BLaER1 treated with 17β-estradiol and CSF1 and Interleukin-3, amounts not matched to agents 10 nM and 100 nM (cell line): ENCODE measurements around the gene DNM3.

Experiments
- H3K27ac ChIP-seq, 11 experiments: shearing (Covaris generic); formaldehyde crosslinking; 2 replicates each; pipeline ENCODE4 v1.8.1; 2022
- H3K27me3 ChIP-seq, 11 experiments: shearing (Covaris generic); formaldehyde crosslinking; 2 replicates each; pipeline ENCODE4 v1.8.1; 2022
- H3K36me3 ChIP-seq, 11 experiments: shearing (Covaris generic); formaldehyde crosslinking; 2 replicates each; pipeline ENCODE4 v1.8.1; 2022
- H3K4me1 ChIP-seq, 10 experiments: shearing (Covaris generic); formaldehyde crosslinking; 2 replicates each; pipeline ENCODE4 v1.8.1; 2022
- H3K4me2 ChIP-seq, 11 experiments: shearing (Covaris generic); formaldehyde crosslinking; 2 replicates each; pipeline ENCODE4 v1.8.1; 2022
- H3K4me3 ChIP-seq, 10 experiments: shearing (Covaris generic); formaldehyde crosslinking; 2 replicates each; pipeline ENCODE4 v1.8.1; 2022
- H3K9ac ChIP-seq, 11 experiments: shearing (Covaris generic); formaldehyde crosslinking; 2 replicates each; pipeline ENCODE4 v1.8.1; 2022
- H3K9me3 ChIP-seq, 11 experiments: shearing (Covaris generic); formaldehyde crosslinking; replicated peaks in 1 of 11; 2 replicates each; pipeline ENCODE4 v1.8.1; 2022
- H4K20me1 ChIP-seq, 11 experiments: shearing (Covaris generic); formaldehyde crosslinking; 2 replicates each; pipeline ENCODE4 v1.8.1; 2022
- Cebpa-rat ChIP-seq, 11 experiments: shearing (Covaris generic); IDR thresholded peaks; 2 replicates each; pipeline ENCODE4 v1.8.1; 2022

Gene DNM3

GRCh38 chr1:172343240-172344160, 502.2 kb downstream of the DNM3 start:
- Histone ChIP-seq H3K9me3 (peaks cover 19 to 30% (median 28%) of the 10 kb centered on the region in 11 experiments), H3K27ac (peak overlapping the region in 9 of 11 experiments; percentile 21 to 60 (median 41); a peak in 15 of 22 replicates), H4K20me1 (no peaks in the 10 kb centered on the region), H3K4me2 (peak overlapping the region; percentile 34 to 89 (median 55); a peak in 20 of 22 replicates), H3K4me1 (peaks cover 18 to 55% (median 23%) of the 10 kb centered on the region in 10 experiments), H3K36me3 (no peaks in the 10 kb centered on the region), H3K27me3 (no peaks in the 10 kb centered on the region), H3K9ac (peak overlapping the region in 4 of 11 experiments; percentile 26 to 56 (median 45); a peak in 7 of 22 replicates), H3K4me3 (peak overlapping the region in 1 of 10 experiments; percentile 11; a peak in 2 of 20 replicates)
- no peak for TF ChIP-seq Cebpa-rat (IDR thresholded peaks at IDR 0.05)

GRCh38 chr1:172344444-172344843, 503.1 kb downstream of the DNM3 start:
- H3K4me3 ChIP-seq, result no peak overlapping the region
- TF ChIP-seq Cebpa-rat (IDR thresholded peaks at IDR 0.05), result no peak
- peaks cover 19 to 34% (median 28%) of the 10 kb centered on the region in 11 experiments for H3K9me3 ChIP-seq
- H3K27me3 ChIP-seq, result no peaks in the 10 kb centered on the region
- no peaks in the 10 kb centered on the region for H4K20me1 ChIP-seq
- H3K4me1 ChIP-seq, result peaks cover 18 to 55% (median 23%) of the 10 kb centered on the region in 10 experiments
- H3K36me3 ChIP-seq, result no peaks in the 10 kb centered on the region
- 0 out of 22 replicates have a peak overlapping the region, but pooled peaks of 2 of the 11 experiments have one; percentile 54 to 60 for H3K27ac ChIP-seq
- H3K4me2 ChIP-seq, result peak overlapping the region in 3 of 11 experiments; percentile 72 to 89 (median 84); a peak in 4 of 22 replicates
- H3K9ac ChIP-seq, result no peak overlapping the region

- no peak overlapping the region for H3K4me3 ChIP-seq
- H3K4me1 ChIP-seq, result peaks cover 18 to 50% (median 23%) of the 10 kb centered on the region in 10 experiments
- peaks cover 19 to 34% (median 28%) of the 10 kb centered on the region in 11 experiments for H3K9me3 ChIP-seq
- H3K9ac ChIP-seq, result no peak overlapping the region
- no peaks in the 10 kb centered on the region for H3K27me3 ChIP-seq
- no peak for TF ChIP-seq Cebpa-rat (IDR thresholded peaks at IDR 0.05)
- H4K20me1 ChIP-seq, result no peaks in the 10 kb centered on the region
- H3K4me2 ChIP-seq, result no peak overlapping the region
- H3K36me3 ChIP-seq, result no peaks in the 10 kb centered on the region
- no peak overlapping the region for H3K27ac ChIP-seq
Observed at GRCh38 chr1:172345077-172345476, 503.8 kb downstream of the DNM3 start.

- H3K4me2 ChIP-seq, result no peak overlapping the region
Observed at GRCh38 chr1:172347416-172347815, 506.1 kb downstream of the DNM3 start.

GRCh38 chr1:172350856-172351255, 509.6 kb downstream of the DNM3 start:
- Histone ChIP-seq H4K20me1 (no peaks in the 10 kb centered on the region), H3K4me2 (no peak overlapping the region), H3K9ac (no peak overlapping the region), H3K27me3 (no peaks in the 10 kb centered on the region), H3K4me3 (no peak overlapping the region), H3K27ac (no peak overlapping the region), H3K4me1 (no peaks in the 10 kb centered on the region), H3K36me3 (no peaks in the 10 kb centered on the region), H3K9me3 (peaks cover 19 to 29% (median 25%) of the 10 kb centered on the region in 11 experiments)
- no peak for TF ChIP-seq Cebpa-rat (IDR thresholded peaks at IDR 0.05)

More at GRCh38 chr1:172347416-172347815, 506.1 kb downstream of the DNM3 start:
- peaks cover 16 to 27% (median 18%) of the 10 kb centered on the region in 10 experiments for H3K4me1 ChIP-seq
- no peak overlapping the region for H3K4me3 ChIP-seq
- no peaks in the 10 kb centered on the region for H4K20me1 ChIP-seq
- H3K36me3 ChIP-seq, result no peaks in the 10 kb centered on the region
- H3K9me3 ChIP-seq, result peaks cover 19 to 34% (median 28%) of the 10 kb centered on the region in 11 experiments
- TF ChIP-seq Cebpa-rat (IDR thresholded peaks at IDR 0.05), result no peak
- H3K27ac ChIP-seq, result no peak overlapping the region
- no peaks in the 10 kb centered on the region for H3K27me3 ChIP-seq
- H3K9ac ChIP-seq, result no peak overlapping the region

- no peak for TF ChIP-seq Cebpa-rat (IDR thresholded peaks at IDR 0.05)
- Histone ChIP-seq H3K9ac (no peak overlapping the region), H3K27me3 (no peaks in the 10 kb centered on the region), H4K20me1 (no peaks in the 10 kb centered on the region), H3K36me3 (no peaks in the 10 kb centered on the region), H3K27ac (no peak overlapping the region), H3K4me2 (no peak overlapping the region), H3K9me3 (peaks cover 19 to 24% (median 21%) of the 10 kb centered on the region in 11 experiments), H3K4me3 (no peak overlapping the region), H3K4me1 (peaks cover 0 to under 1% (median 0%) of the 10 kb centered on the region in 10 experiments; a peak in 1 of 20 replicates)
Observed at GRCh38 chr1:172351346-172351745, 510.0 kb downstream of the DNM3 start.

GRCh38 chr1:172351754-172352161, 510.5 kb downstream of the DNM3 start:
- H4K20me1 ChIP-seq, result no peaks in the 10 kb centered on the region
- H3K9me3 ChIP-seq, result peaks cover 15 to 20% (median 16%) of the 10 kb centered on the region in 11 experiments
- no peak overlapping the region for H3K4me2 ChIP-seq
- H3K27me3 ChIP-seq, result no peaks in the 10 kb centered on the region
- H3K4me3 ChIP-seq, result no peak overlapping the region
- no peak overlapping the region for H3K9ac ChIP-seq
- TF ChIP-seq Cebpa-rat (IDR thresholded peaks at IDR 0.05), result no peak
- H3K27ac ChIP-seq, result no peak overlapping the region
- peaks cover 0 to 5% (median 0%) of the 10 kb centered on the region in 10 experiments; a peak in 2 of 20 replicates for H3K4me1 ChIP-seq
- no peaks in the 10 kb centered on the region for H3K36me3 ChIP-seq

GRCh38 chr1:172352435-172352834, 511.1 kb downstream of the DNM3 start:
- H3K36me3 ChIP-seq, result no peaks in the 10 kb centered on the region
- no peak overlapping the region for H3K27ac ChIP-seq
- peaks cover 8 to 13% (median 10%) of the 10 kb centered on the region in 11 experiments; a peak in 21 of 22 replicates for H3K9me3 ChIP-seq
- peaks cover 0 to 11% (median 4%) of the 10 kb centered on the region in 10 experiments; a peak in 14 of 20 replicates for H3K4me1 ChIP-seq
- no peaks in the 10 kb centered on the region for H3K27me3 ChIP-seq
- H4K20me1 ChIP-seq, result no peaks in the 10 kb centered on the region
- no peak overlapping the region for H3K4me3 ChIP-seq
- H3K9ac ChIP-seq, result no peak overlapping the region
- no peak for TF ChIP-seq Cebpa-rat (IDR thresholded peaks at IDR 0.05)
- H3K4me2 ChIP-seq, result no peak overlapping the region
